DMS79 treated with DMSO at 0.1 percent for 48 hours (cell line): Measurements from ENCODE around the gene WWC2.

Experiments used
- DNase-seq: peaks from one replicate; lab custom pipeline; 2025; lab: John Stamatoyannopoulos, UW

The WWC2 gene

GRCh38 chr4:183329954-183330742, 231.1 kb downstream of the WWC2 start:
- no peak for DNase-seq

GRCh38 chr4:183330841-183331240, 231.8 kb downstream of the WWC2 start:
- no peak for DNase-seq

DNA sequence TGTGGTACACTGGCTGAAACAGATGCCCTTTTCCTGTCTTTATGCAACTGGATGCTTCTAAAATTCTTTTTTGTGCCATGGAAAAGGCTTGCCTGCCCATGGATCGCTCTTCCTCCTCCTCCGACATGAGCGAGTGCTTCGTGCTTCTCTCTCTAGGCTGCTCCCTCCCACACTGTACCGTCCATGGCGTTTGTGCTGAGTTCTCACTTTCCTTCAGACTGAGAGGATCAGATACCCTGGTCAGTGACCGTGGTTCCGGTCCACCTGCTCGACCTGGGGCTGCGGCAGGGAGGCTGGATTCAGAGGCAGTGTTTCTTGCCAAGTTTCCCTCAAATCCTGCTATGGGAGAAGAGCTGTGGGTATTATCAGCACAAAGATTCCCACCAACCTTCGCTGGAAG, 233.4 kb downstream of the WWC2 start:
- DNase-seq, result no peak

DNA sequence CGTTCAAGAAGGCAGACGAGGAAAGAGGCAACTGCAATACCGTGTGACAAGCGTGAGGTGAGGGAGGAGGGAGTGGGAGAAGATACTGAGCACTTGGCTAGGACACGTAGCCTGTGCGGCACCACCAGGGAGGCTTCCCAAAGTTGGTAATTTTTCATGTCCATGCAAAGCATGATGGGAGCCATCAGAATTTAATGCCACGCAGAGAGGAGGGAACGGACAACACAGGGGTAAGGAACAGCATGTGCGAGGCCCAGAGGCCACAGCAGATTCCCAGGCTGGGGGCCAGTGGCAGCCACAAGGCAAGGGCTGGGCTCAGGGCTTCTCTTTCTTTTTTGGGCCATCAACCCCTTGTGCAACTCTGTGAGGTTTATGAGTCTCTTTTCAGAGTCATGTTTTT, 234.1 kb downstream of the WWC2 start:
- DNase-seq, result no peak

DNA sequence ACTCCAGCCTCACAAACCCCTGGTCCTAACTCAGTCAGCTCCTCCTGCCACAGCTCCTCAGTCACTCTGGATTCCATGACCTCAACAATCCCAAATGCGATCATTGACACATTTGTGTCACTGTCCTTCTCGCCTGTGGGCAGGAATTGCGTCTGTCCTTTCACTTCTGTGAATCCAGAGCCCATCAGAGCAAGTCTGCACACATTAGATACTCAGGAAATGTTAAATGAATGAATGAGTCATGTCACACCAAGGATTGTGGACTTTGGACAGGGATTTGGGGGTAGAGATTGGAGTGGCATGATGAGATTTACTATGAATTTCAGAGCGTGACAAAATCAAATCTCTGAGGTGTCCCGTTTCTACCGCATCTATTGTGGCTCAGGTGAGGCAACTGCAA, 234.9 kb downstream of the WWC2 start:
- DNase-seq, result no peak

DNA sequence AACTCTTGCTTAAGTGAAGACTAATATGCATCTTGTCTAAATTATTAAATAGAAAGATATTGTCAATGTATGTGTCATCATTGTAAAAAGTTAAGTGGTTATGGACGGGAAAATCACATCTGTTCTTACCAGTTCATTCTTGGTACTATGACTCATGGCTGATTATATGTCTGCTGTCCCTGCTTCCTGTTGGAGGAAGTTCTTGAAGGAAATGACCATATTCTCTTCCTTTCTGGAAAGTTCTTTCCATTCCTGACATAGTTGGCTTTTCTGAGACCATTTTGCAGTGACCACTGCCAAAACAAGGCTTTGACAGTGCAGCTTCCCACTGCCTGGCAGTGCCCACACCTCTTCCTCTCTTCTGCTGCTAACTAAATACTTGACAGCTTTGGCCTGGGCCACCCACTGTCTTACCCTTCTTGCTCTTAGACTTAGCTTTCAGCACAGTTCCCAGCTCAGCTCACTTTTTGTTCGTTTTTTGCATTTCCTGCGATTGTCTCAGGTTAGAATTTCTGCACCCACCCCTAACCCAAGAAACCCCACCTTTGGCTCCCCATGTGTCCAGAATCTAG, 236.4 kb downstream of the WWC2 start:
- no peak for DNase-seq

- DNase-seq, result no peak
These were observed 238.3 kb downstream of the WWC2 start for GRCh38 chr4:183337349-183337748.

DNA sequence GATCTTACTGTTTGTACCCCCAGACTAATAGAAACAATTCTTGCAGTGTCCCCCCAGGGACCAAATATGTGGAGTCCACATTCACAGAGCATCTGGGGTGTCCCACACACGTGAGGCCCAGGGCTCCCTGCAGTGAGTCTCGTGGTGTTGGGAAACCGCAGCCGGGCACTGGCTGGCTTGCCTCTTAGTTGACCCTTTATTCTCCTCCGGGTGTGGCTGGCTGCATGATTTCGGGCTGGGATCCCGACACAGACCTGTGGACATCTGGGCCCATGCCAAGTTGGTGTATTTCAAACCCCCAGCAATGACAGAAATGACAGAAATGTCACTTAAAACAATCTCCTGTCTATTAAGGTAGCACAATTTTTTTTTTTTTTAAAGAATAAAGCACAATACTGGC, 238.8 kb downstream of the WWC2 start:
- no peak for DNase-seq

DNA sequence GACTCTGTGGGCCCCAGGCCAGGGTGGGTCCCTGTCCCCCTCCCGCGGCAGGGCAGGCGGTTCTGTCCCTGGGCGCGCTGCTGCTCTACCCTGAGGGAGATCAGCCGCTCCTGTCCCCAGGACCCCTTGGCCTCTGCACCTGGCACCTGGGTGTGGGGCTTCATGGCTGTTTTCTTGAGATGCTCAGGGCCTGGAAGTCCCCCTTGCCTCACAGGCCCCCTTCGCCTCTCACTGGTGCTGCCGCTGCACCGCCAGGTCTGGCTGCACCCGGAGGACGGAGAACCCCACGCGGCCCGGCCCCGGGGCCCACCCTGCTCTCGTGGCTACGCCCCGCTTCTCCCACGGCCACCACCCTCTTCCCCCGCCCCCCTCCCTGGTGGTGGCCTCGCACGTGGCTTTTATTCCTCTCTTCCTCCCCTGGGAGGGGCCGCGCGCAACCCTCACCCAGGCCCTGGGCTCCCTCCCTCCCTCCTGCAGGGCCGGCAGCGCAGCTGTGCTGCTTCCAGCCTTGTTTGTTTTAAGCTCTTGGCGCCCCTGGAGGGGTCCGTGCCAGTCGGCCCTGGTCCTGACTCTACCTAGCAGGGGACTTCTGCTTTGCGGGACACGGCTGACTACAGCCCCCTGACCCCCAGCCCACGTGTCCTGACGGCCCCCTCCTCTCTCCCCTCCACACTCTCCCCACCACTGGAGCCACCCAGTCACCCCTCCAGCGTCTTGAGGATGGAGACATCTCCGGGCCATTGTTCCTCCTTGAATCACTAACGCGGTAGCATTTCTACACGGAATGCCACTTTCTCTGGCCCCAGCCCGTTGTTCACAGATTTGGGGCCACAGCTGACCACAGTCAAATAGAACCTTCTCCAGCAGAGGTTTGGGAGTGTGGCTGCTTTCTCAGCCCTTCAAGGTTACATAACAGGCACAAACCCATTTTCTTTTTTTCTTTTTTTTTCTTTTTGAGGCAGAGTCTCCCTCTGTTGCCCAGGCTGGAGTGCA, 243.8 kb downstream of the WWC2 start:
- no peak for DNase-seq

- DNase-seq, result no peak
These were observed 244.7 kb downstream of the WWC2 start for GRCh38 chr4:183343730-183344129.

DNA sequence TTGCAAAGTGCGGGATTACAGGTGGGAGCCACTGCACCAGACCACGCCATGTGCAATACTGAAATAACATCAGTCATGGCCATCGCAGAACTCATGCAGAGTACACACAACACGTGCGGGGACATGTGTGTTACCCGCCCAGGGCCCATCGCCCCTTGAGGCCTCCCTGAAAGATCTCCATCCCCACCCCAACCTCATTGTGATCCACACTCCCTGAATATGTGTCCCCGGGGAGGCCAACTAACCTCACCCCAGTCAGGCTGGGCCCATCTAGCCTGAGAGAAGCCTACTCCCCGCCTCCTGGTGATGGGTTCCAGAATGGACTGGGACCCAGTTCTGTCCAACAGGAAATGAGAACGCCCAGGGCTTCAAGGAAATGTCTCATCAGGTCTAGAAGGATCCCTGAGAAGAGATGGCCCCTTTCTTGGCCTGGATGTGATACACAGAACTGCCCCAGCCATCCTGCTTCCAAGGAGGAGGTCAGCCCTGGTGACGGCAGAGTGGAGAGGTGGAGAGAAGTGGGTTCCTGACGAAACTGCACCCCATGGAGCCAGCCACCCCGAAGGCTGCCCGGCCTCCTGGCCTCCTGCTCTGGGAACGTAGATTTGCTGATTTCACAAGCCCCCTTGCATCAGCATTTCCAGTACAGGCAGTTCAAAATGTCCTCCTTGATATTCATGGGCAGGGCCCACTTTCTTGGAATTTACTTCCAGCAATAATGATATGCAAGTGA, 245.6 kb downstream of the WWC2 start:
- no peak for DNase-seq

GRCh38 chr4:183345261-183345660, 246.2 kb downstream of the WWC2 start:
- no peak for DNase-seq

GRCh38 chr4:183347146-183347545, 248.1 kb downstream of the WWC2 start:
- DNase-seq, result no peak

GRCh38 chr4:183347566-183347965, 248.5 kb downstream of the WWC2 start:
- DNase-seq, result no peak

GRCh38 chr4:183348136-183348535, 249.1 kb downstream of the WWC2 start:
- no peak for DNase-seq

GRCh38 chr4:183348706-183349659, 249.9 kb downstream of the WWC2 start:
- no peak for DNase-seq

GRCh38 chr4:183349673-183350072, 250.6 kb downstream of the WWC2 start:
- no peak for DNase-seq

DNA sequence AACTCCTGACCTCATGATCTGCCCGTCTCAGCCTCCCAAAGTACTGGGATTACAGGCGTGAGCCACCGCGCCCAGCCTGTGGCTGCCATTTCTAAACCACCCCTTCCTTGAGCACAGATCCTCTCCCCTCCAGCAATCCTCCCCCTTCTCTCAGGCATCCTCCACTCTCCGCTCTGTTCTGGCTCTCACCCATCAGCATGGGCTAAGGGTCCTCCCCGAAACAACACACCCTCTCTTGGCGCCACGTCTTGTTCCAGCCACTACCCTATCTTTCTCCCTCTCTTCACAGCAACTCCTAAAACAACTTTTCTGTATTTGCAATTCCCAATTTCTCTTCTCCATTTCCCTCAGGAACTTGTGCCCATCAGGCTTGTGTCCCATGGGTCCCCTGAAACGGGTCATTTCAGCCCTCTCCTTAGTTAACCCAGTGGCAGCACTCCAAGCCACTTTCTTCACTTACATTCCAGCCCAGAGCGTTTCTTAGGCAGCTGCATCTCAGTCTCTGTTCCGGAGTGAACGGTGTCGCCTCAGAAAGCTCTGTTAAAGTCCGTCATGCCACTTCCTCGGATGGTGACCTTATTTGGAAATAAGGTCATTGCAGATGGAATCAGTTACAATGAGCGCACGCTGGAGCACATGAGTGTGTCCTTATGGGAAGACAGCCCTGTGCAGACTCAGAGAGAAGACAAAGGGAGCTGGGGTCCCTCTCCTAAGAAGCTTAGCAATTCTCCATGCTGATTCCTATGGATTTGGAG, 251.4 kb downstream of the WWC2 start:
- DNase-seq, result peak; percentile 8

DNA sequence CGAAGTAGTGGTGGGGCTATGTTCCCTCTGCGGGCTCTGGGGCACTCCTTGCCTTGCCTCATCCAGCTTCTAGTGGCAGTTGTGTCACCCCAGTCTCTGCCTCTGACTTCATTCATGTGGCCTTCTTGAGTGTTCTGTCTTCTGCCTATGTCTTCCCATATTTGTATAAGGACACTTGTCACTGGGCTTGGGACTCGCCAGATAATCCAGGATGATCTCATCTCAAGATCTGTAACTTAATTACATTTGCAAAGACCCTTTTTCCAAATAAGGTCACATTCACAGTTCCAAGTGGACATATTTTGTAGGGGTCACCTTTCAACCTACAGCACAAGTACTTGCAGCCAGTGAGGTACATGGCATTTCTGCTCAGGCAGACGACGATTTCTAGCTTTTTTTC, 253.5 kb downstream of the WWC2 start:
- DNase-seq, result no peak

DNA sequence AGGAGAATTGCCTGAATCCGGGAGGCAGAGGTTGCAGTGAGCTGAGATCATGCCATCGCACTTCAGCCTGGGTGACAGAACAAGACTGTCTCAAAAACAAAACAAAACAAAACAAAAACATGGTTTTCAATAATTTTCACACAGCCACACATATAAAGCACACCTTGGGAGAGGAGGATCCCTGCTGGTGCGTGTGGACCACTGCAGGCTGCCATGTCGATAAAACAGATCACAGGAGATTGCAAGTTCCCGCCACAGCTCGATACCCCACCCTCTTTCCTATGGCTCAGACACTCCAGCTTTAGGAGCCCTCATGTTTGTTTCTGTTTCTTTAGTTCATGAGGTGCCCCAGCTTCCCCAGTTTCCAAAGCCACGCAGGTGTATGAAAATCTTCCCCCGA, 254.5 kb downstream of the WWC2 start:
- no peak for DNase-seq
